ENCODE data around the gene CHST12.

DNA sequence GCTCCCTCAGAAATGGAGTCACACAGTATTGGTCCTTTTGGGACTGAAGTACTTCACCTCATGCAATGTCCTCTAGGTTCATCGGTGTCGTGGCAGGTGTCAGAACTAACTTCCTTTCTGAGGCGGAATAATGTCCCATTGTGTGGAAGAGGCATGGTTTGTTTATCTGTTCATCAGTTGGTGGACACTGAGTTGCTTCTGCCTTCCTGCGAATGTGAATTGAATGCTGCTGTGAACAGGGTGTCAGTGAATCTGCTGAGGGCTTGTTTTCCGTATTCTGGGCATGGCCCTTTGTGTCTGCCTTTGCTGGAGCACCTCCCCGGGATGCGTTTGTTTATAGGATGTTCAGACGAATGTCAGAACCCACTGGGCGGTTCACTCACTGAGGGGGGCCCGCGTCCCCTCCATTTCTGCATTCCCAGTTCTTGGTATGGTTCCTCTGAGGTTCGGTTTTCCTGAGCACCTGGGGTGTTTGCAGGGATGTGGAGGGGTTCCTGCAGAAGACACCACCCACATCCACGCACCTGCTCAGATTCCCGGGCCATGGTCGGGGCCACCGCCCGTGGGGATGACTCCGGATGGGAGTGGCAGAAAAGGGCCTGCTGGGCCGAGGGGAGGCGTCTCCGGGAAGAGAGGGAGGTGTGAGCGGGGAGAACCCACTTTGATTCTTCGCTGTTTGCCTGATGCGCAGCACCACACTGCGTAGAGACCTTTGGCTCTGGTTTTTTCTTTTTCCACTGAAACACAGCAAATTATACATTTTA lies 33.1 kb downstream of the CHST12 start:
- TF ChIP-seq, protein P1, sequence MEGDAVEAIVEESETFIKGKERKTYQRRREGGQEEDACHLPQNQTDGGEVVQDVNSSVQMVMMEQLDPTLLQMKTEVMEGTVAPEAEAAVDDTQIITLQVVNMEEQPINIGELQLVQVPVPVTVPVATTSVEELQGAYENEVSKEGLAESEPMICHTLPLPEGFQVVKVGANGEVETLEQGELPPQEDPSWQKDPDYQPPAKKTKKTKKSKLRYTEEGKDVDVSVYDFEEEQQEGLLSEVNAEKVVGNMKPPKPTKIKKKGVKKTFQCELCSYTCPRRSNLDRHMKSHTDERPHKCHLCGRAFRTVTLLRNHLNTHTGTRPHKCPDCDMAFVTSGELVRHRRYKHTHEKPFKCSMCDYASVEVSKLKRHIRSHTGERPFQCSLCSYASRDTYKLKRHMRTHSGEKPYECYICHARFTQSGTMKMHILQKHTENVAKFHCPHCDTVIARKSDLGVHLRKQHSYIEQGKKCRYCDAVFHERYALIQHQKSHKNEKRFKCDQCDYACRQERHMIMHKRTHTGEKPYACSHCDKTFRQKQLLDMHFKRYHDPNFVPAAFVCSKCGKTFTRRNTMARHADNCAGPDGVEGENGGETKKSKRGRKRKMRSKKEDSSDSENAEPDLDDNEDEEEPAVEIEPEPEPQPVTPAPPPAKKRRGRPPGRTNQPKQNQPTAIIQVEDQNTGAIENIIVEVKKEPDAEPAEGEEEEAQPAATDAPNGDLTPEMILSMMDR (IDR thresholded peaks at IDR 0.05; ENCODE audit: insufficient read depth, low read depth, low read length) = no peak
- TF ChIP-seq EZH2 (IDR thresholded peaks at IDR 0.05; ENCODE audit: insufficient read depth, low read length) = no peak

Measured in astrocyte (in vitro differentiated cells and primary cell).